ENCODE results near the gene ABCB1.
"Not testable (repeated sequence)": the region's sequence is repeated elsewhere in the genome, so short reads cannot be mapped to it uniquely, and the experiment has no call there.

Gene ABCB1

GRCh38 chr7:87463982-87464381, 136.7 kb downstream of the ABCB1 start:
- no peak for DNase-seq (ENCODE audit: low spot score)
- TF ChIP-seq CTCF (conservative IDR thresholded peaks at IDR 0.05; ENCODE audit: low read depth) = no peak
- POLR2A ChIA-PET (ENCODE audit: low non-redundant PET) = no interaction called here
- CTCF ChIA-PET = no interaction called here
- no peak overlapping the region for H3K27ac ChIP-seq

- H3K27ac ChIP-seq; DNase-seq (ENCODE audit: low spot score); POLR2A ChIA-PET (ENCODE audit: low non-redundant PET): not testable (repeated sequence)
- CTCF ChIA-PET = interaction anchor here (0.6 kb wide), 1 partner anchor 61 kb away, joined by 4 read pairs; no protein-coding TSS in a partner anchor
Measured at GRCh38 chr7:87460444-87460843, 140.2 kb downstream of the ABCB1 start.

GRCh38 chr7:87459941-87460340, 140.7 kb downstream of the ABCB1 start:
- H3K27ac ChIP-seq = no peak overlapping the region
- no peak for TF ChIP-seq CTCF (conservative IDR thresholded peaks at IDR 0.05; ENCODE audit: low read depth)
- ChIA-PET POLR2A (ENCODE audit: low non-redundant PET) (no interaction called here), CTCF (interaction anchor here (0.6 kb wide), 1 partner anchor 61 kb away, joined by 4 read pairs; no protein-coding TSS in a partner anchor)
- DNase-seq (ENCODE audit: low spot score) = no peak

- POLR2A ChIA-PET (ENCODE audit: low non-redundant PET) = no interaction called here
- H3K27ac ChIP-seq = no peak overlapping the region
- DNase-seq (ENCODE audit: low spot score) = no peak
- TF ChIP-seq CTCF (conservative IDR thresholded peaks at IDR 0.05; ENCODE audit: low read depth) = no peak
- CTCF ChIA-PET = no interaction called here
Measured at GRCh38 chr7:87458148-87458547, 142.5 kb downstream of the ABCB1 start.

- DNase-seq (ENCODE audit: low spot score) = no peak
- POLR2A ChIA-PET (ENCODE audit: low non-redundant PET) = no interaction called here
- CTCF ChIA-PET = interaction anchor here (0.7 kb wide), 1 partner anchor 9 kb away, joined by 7 read pairs; no protein-coding TSS in a partner anchor
- no peak for TF ChIP-seq CTCF (conservative IDR thresholded peaks at IDR 0.05; ENCODE audit: low read depth)
- no peak overlapping the region for H3K27ac ChIP-seq
Measured at GRCh38 chr7:87456247-87456646, 144.4 kb downstream of the ABCB1 start.
